Measurements from ENCODE around the gene WDR37.

WDR37 gene

GRCh38 chr10:1170867-1171180, 114.6 kb downstream of the WDR37 start:
- TF ChIP-seq CTCF (conservative IDR thresholded peaks at IDR 0.05; ENCODE audit: low read depth, low read length): no peak
- no peak overlapping the region for H3K4me3 ChIP-seq (ENCODE audit: low read depth, low read length)
- DNase-seq (ENCODE audit: low read depth): no peak

- no peak for DNase-seq (ENCODE audit: low read depth)
- H3K4me3 ChIP-seq (ENCODE audit: low read depth, low read length): no peak overlapping the region
- no peak for TF ChIP-seq CTCF (conservative IDR thresholded peaks at IDR 0.05; ENCODE audit: low read depth, low read length)
Observed at GRCh38 chr10:1171182-1171581, 115.0 kb downstream of the WDR37 start.

GRCh38 chr10:1171586-1171985, 115.4 kb downstream of the WDR37 start:
- H3K4me3 ChIP-seq (ENCODE audit: low read depth, low read length): no peak overlapping the region
- no peak for DNase-seq (ENCODE audit: low read depth)
- TF ChIP-seq CTCF (conservative IDR thresholded peaks at IDR 0.05; ENCODE audit: low read depth, low read length): no peak

- H3K4me3 ChIP-seq (ENCODE audit: low read depth, low read length): no peak overlapping the region
- no peak for DNase-seq (ENCODE audit: low read depth)
- no peak for TF ChIP-seq CTCF (conservative IDR thresholded peaks at IDR 0.05; ENCODE audit: low read depth, low read length)
Observed at GRCh38 chr10:1172256-1172984, 116.2 kb downstream of the WDR37 start.

GRCh38 chr10:1173091-1173490, 116.9 kb downstream of the WDR37 start:
- no peak overlapping the region for H3K4me3 ChIP-seq (ENCODE audit: low read depth, low read length)
- no peak for DNase-seq (ENCODE audit: low read depth)
- no peak for TF ChIP-seq CTCF (conservative IDR thresholded peaks at IDR 0.05; ENCODE audit: low read depth, low read length)

GRCh38 chr10:1174022-1174421, 117.8 kb downstream of the WDR37 start:
- TF ChIP-seq CTCF (conservative IDR thresholded peaks at IDR 0.05; ENCODE audit: low read depth, low read length): no peak
- H3K4me3 ChIP-seq (ENCODE audit: low read depth, low read length): no peak overlapping the region
- DNase-seq (ENCODE audit: low read depth): no peak

GRCh38 chr10:1175956-1176565, 119.9 kb downstream of the WDR37 start:
- DNase-seq (ENCODE audit: low read depth): no peak
- TF ChIP-seq CTCF (conservative IDR thresholded peaks at IDR 0.05; ENCODE audit: low read depth, low read length): no peak
- no peak overlapping the region for H3K4me3 ChIP-seq (ENCODE audit: low read depth, low read length)
